Left colon (tissue), 2 donors: ENCODE measurements around the gene JADE1. TPM values are rescaled to one million over a fixed set of nuclear protein-coding genes. Genes with fewer than 3 reads are reported as not detected.
A peak's percentile ranks its signal among the peaks of the same experiment; 100 is the strongest.

Source experiments
- ATAC-seq: fragments of 200-7000 bp; cut with Tn5 transposase; one replicate; pipeline ENCODE4 v1.9.1; 2020; ENCODE audit warnings: mild to moderate bottlenecking, moderate library complexity
- DNase-seq, 2 donors: peaks; one replicate each; pipeline ENCODE4 v3.0.0-alpha.2; 2020
- intact Hi-C, 2 donors: fragments of 100-400 bp; cut with DNase I in 1 of 2; cut with micrococcal nuclease in 1 of 2; formaldehyde crosslinking; loops; one replicate each; pipeline versions ENCODE4 v1.11.2 to v1.14.0; 2022; cut with DNase I, micrococcal nuclease
- total RNA-seq, 2 donors: library from RNA; stranded (reverse); fragmentation: NEBNext Ultra II Directional; extraction: Animal tissue kit (Norgen Biotek cat#: 25700); gene quantifications; one replicate each; pipeline ENCODE4 v1.2.1, GENCODE V29; 2021
- donor health status: DM: no; HTN: no; CAD: no.
- donor health status: DM: yes; HTN: yes; CAD: no.

JADE1 gene
- total RNA-seq, 2 donors from 2014 or later = 5.4 to 8.4 TPM

DNA sequence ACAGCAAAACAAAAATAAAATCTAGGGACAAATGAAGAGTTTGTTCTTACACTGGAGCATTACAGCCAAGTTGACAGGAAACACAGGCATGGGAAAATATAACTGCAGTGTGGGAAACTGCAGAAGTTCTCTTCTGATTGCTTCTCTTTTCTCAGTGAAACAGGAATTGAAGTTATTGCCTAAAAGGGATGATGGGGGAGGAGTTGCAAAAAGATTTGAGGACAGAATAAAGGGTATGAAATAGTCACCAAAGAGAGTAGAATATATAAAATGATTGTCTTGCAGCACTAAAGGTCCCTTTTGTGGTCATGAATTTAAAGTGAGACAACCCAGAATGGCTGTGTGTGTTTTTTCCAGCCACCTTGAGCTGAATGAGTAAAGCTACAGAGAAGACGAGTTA lies 103.7 kb downstream of the JADE1 start:
- no peak for ATAC-seq
- intact Hi-C loops = no loop called here
- no peak for DNase-seq

DNA sequence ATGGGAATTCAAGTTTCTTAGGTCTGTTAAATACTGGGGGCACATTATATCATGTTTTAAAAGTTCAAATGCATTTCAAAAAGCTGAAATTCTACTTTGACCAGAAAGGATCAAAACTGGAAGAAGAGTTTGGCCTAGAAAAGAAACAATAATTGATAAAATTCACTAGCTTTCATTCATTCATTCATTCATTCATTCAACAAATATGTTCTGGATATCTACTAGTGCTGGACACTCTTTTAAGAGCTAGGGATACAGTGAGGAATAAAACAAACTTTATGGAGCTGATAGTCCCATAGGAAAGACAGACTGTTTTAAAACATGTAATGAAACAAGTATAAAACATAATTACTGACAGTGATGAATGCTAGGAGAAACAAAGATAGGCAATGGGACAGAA lies 106.0 kb downstream of the JADE1 start:
- no peak for DNase-seq
- intact Hi-C loops = no loop called here
- no peak for ATAC-seq

DNA sequence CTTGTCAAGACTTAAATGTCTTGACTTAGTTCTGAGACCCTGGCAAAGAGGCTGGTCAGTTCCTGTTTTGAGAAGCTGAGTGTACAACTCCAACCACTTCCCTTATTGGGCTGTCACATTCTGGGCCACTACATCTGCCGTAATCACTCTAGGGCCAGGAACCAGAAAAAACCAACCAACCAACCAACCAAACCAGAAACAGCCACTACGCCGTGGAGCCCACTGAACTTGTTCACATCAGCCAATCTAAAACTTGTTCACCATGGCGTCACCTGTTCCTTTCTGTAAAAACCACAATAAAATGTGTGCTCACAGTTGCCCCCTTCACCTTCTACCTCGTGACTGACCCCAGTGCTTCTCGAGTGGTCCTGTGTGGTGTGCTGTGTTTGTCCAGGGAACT lies 107.3 kb downstream of the JADE1 start:
- ATAC-seq (peak; percentile 25), DNase-seq (peak; percentile 11 to 25)
- intact Hi-C loops = no loop called here

DNA sequence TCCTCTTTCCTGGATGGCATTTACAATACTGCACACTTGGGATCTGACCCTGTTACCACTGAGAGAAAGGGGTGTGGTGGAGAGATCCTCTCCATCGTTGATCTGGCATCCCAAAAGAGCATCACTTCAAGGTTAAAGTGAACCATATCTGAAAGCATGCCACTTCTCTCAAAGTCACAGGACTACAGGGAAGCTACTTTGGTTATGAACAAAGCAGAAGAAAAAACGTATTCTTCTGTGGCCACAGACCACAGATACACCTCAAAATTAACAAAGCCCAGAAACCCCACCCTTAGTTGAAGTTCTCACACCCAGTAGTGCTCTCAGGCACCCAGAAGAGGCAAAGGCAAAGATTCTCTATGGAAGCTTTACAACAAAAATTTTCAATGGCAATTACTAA lies 108.3 kb downstream of the JADE1 start:
- intact Hi-C loops = no loop called here
- DNase-seq (no peak), ATAC-seq (no peak)

DNA sequence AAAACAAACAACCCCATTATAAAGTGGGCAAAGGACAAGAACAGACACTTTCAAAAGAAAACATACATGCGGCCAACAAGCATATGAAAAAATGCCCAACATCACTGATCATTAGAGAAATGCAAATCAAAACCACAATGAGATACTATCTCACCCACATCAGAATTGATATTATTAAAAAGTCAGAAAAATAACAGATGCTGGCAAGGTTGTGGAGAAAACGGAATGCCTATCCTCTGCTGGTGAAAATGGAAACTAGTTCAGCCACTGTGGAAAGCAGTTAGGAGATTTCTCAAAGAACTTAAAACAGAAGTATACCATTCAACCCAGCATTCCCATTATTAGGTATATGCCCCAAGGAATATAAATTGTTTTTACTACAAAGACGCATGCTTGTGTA lies 112.5 kb downstream of the JADE1 start:
- no peak for DNase-seq
- intact Hi-C loops = no loop called here
- ATAC-seq = no peak
